BLaER1 treated with 17β-estradiol and CSF1 and Interleukin-3, amounts not matched to agents 10 nM and 100 nM (cell line): ENCODE data around the gene MAML3.

Experiments
- H3K27ac ChIP-seq, 11 experiments: shearing (Covaris generic); formaldehyde crosslinking; 2 replicates each; pipeline ENCODE4 v1.8.1; 2022
- H3K27me3 ChIP-seq, 11 experiments: shearing (Covaris generic); formaldehyde crosslinking; 2 replicates each; pipeline ENCODE4 v1.8.1; 2022
- H3K36me3 ChIP-seq, 11 experiments: shearing (Covaris generic); formaldehyde crosslinking; 2 replicates each; pipeline ENCODE4 v1.8.1; 2022
- H3K4me1 ChIP-seq, 10 experiments: shearing (Covaris generic); formaldehyde crosslinking; 2 replicates each; pipeline ENCODE4 v1.8.1; 2022
- H3K4me2 ChIP-seq, 11 experiments: shearing (Covaris generic); formaldehyde crosslinking; 2 replicates each; pipeline ENCODE4 v1.8.1; 2022
- H3K4me3 ChIP-seq, 10 experiments: shearing (Covaris generic); formaldehyde crosslinking; 2 replicates each; pipeline ENCODE4 v1.8.1; 2022
- H3K9ac ChIP-seq, 11 experiments: shearing (Covaris generic); formaldehyde crosslinking; 2 replicates each; pipeline ENCODE4 v1.8.1; 2022
- H3K9me3 ChIP-seq, 11 experiments: shearing (Covaris generic); formaldehyde crosslinking; replicated peaks in 1 of 11; 2 replicates each; pipeline ENCODE4 v1.8.1; 2022
- H4K20me1 ChIP-seq, 11 experiments: shearing (Covaris generic); formaldehyde crosslinking; 2 replicates each; pipeline ENCODE4 v1.8.1; 2022
- Cebpa-rat ChIP-seq, 11 experiments: shearing (Covaris generic); IDR thresholded peaks; 2 replicates each; pipeline ENCODE4 v1.8.1; 2022

Gene MAML3

GRCh38 chr4:139761461-139761860 is 392.5 kb downstream of the MAML3 start:
- no peak overlapping the region for H3K4me3 ChIP-seq
- H3K4me2 ChIP-seq = peak overlapping the region; percentile 74 to 97 (median 88)
- H3K4me1 ChIP-seq = peaks cover 53 to 68% (median 60%) of the 10 kb centered on the region in 10 experiments
- no peak for TF ChIP-seq Cebpa-rat (IDR thresholded peaks at IDR 0.05)
- peak overlapping the region in 7 of 11 experiments; percentile 33 to 88 (median 86); a peak in 5 of 22 replicates for H3K27ac ChIP-seq
- no peaks in the 10 kb centered on the region for H3K9me3 ChIP-seq
- H4K20me1 ChIP-seq = no peaks in the 10 kb centered on the region
- peaks cover 0 to 10% (median 0%) of the 10 kb centered on the region in 11 experiments; a peak in 1 of 22 replicates for H3K36me3 ChIP-seq
- H3K9ac ChIP-seq = peak overlapping the region in 2 of 11 experiments; percentile 0 to 14; a peak in 1 of 22 replicates
- no peaks in the 10 kb centered on the region for H3K27me3 ChIP-seq

- H4K20me1 ChIP-seq = no peaks in the 10 kb centered on the region
- H3K9ac ChIP-seq = no peak overlapping the region
- no peaks in the 10 kb centered on the region for H3K9me3 ChIP-seq
- peaks cover 0 to 10% (median 0%) of the 10 kb centered on the region in 11 experiments; a peak in 1 of 22 replicates for H3K36me3 ChIP-seq
- TF ChIP-seq Cebpa-rat (IDR thresholded peaks at IDR 0.05) = no peak
- peaks cover 44 to 59% (median 51%) of the 10 kb centered on the region in 10 experiments for H3K4me1 ChIP-seq
- no peaks in the 10 kb centered on the region for H3K27me3 ChIP-seq
- H3K27ac ChIP-seq = no peak overlapping the region
- H3K4me3 ChIP-seq = no peak overlapping the region
- peak overlapping the region in 7 of 11 experiments; percentile 84 to 97 (median 94); a peak in 6 of 22 replicates for H3K4me2 ChIP-seq
These were observed 393.4 kb downstream of the MAML3 start for GRCh38 chr4:139760567-139760966.

GRCh38 chr4:139759097-139759496 is 394.9 kb downstream of the MAML3 start:
- Histone ChIP-seq H3K27ac (no peak overlapping the region), H3K4me1 (peaks cover 32 to 44% (median 41%) of the 10 kb centered on the region in 10 experiments), H3K9me3 (no peaks in the 10 kb centered on the region), H3K27me3 (no peaks in the 10 kb centered on the region), H3K9ac (no peak overlapping the region), H3K36me3 (peaks cover 0 to 10% (median 0%) of the 10 kb centered on the region in 11 experiments; a peak in 1 of 22 replicates), H3K4me2 (peak overlapping the region in 2 of 11 experiments; percentile 31 to 32; a peak in 3 of 22 replicates), H3K4me3 (no peak overlapping the region), H4K20me1 (no peaks in the 10 kb centered on the region)
- TF ChIP-seq Cebpa-rat (IDR thresholded peaks at IDR 0.05) = no peak

- H3K36me3 ChIP-seq = peaks cover 0 to 10% (median 0%) of the 10 kb centered on the region in 11 experiments; a peak in 2 of 22 replicates
- H4K20me1 ChIP-seq = no peaks in the 10 kb centered on the region
- H3K4me1 ChIP-seq = peaks cover 7 to 19% (median 15%) of the 10 kb centered on the region in 10 experiments
- no peaks in the 10 kb centered on the region for H3K27me3 ChIP-seq
- H3K4me2 ChIP-seq = no peak overlapping the region
- H3K9me3 ChIP-seq = no peaks in the 10 kb centered on the region
- no peak overlapping the region for H3K9ac ChIP-seq
- H3K27ac ChIP-seq = no peak overlapping the region
- TF ChIP-seq Cebpa-rat (IDR thresholded peaks at IDR 0.05) = no peak
- no peak overlapping the region for H3K4me3 ChIP-seq
These were observed 397.4 kb downstream of the MAML3 start for GRCh38 chr4:139756391-139757180.

GRCh38 chr4:139754938-139755337 is 399.0 kb downstream of the MAML3 start:
- H3K4me3 ChIP-seq = no peak overlapping the region
- H3K36me3 ChIP-seq = peaks cover 0 to 11% (median 0%) of the 10 kb centered on the region in 11 experiments; a peak in 2 of 22 replicates
- no peak for TF ChIP-seq Cebpa-rat (IDR thresholded peaks at IDR 0.05)
- no peaks in the 10 kb centered on the region for H4K20me1 ChIP-seq
- H3K4me2 ChIP-seq = peak overlapping the region in 3 of 11 experiments; percentile 20 to 54 (median 31); a peak in 3 of 22 replicates
- no peak overlapping the region for H3K27ac ChIP-seq
- H3K9me3 ChIP-seq = no peaks in the 10 kb centered on the region
- no peak overlapping the region for H3K9ac ChIP-seq
- peaks cover 0 to 14% (median 6%) of the 10 kb centered on the region in 10 experiments; a peak in 8 of 20 replicates for H3K4me1 ChIP-seq
- no peaks in the 10 kb centered on the region for H3K27me3 ChIP-seq

GRCh38 chr4:139753686-139754085 is 400.3 kb downstream of the MAML3 start:
- Histone ChIP-seq H3K36me3 (peaks cover 0 to 11% (median 0%) of the 10 kb centered on the region in 11 experiments; a peak in 2 of 22 replicates), H4K20me1 (no peaks in the 10 kb centered on the region), H3K27ac (no peak overlapping the region), H3K4me3 (no peak overlapping the region), H3K9ac (no peak overlapping the region), H3K27me3 (no peaks in the 10 kb centered on the region), H3K4me1 (peaks cover 2 to 24% (median 8%) of the 10 kb centered on the region in 10 experiments; a peak in 11 of 20 replicates), H3K9me3 (no peaks in the 10 kb centered on the region), H3K4me2 (no peak overlapping the region)
- no peak for TF ChIP-seq Cebpa-rat (IDR thresholded peaks at IDR 0.05)

- H3K36me3 ChIP-seq = peaks cover 0 to 9% (median 0%) of the 10 kb centered on the region in 11 experiments; a peak in 2 of 22 replicates
- no peak overlapping the region for H3K9ac ChIP-seq
- H3K4me3 ChIP-seq = no peak overlapping the region
- H4K20me1 ChIP-seq = no peaks in the 10 kb centered on the region
- TF ChIP-seq Cebpa-rat (IDR thresholded peaks at IDR 0.05) = no peak
- H3K9me3 ChIP-seq = no peaks in the 10 kb centered on the region
- peaks cover 6 to 37% (median 17%) of the 10 kb centered on the region in 10 experiments; a peak in 16 of 20 replicates for H3K4me1 ChIP-seq
- peak overlapping the region in 3 of 11 experiments; percentile 16 to 57 (median 45); a peak in 4 of 22 replicates for H3K4me2 ChIP-seq
- no peak overlapping the region for H3K27ac ChIP-seq
- H3K27me3 ChIP-seq = no peaks in the 10 kb centered on the region
These were observed 404.0 kb downstream of the MAML3 start for GRCh38 chr4:139749835-139750498.

- Histone ChIP-seq H3K4me3 (no peak overlapping the region), H3K4me1 (peaks cover 6 to 33% (median 17%) of the 10 kb centered on the region in 10 experiments; a peak in 16 of 20 replicates), H3K27me3 (no peaks in the 10 kb centered on the region), H3K27ac (no peak overlapping the region), H3K4me2 (peak overlapping the region in 6 of 11 experiments; percentile 15 to 57 (median 21); a peak in 6 of 22 replicates), H3K9me3 (no peaks in the 10 kb centered on the region), H4K20me1 (no peaks in the 10 kb centered on the region), H3K9ac (no peak overlapping the region), H3K36me3 (peaks cover 0 to 9% (median 0%) of the 10 kb centered on the region in 11 experiments; a peak in 2 of 22 replicates)
- no peak for TF ChIP-seq Cebpa-rat (IDR thresholded peaks at IDR 0.05)
These were observed 404.6 kb downstream of the MAML3 start for GRCh38 chr4:139749338-139749737.
